ENCODE results near the gene CHST11. TPM values are rescaled to one million over a fixed set of nuclear protein-coding genes. Genes with fewer than 3 reads are reported as not detected.

The CHST11 gene
- total RNA-seq, 1 donor from 2014 or later: 11.4 TPM

DNA sequence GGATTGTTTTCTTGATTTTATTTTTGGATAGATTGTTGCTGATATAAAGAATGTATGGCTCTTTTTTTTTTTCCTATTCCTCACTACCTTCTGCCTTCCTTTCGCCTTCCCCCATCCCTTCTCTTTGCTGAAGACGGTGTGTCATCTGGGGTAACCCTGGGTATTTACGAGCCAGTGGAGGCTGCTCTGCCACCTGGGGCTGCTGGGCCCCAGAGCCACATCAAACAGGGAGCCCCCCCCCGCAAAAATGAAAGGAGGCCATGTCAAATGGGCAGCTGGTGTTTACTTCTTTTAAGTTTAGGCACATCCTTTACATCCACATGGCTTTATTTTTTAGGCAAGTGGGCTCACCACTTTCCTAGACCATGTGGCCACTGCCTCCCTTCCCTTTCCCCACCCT lies 25.4 kb downstream of the CHST11 start:
- no peaks in the 10 kb centered on the region for H3K36me3 Mint-ChIP-seq (ENCODE audit: insufficient read depth)

DNA sequence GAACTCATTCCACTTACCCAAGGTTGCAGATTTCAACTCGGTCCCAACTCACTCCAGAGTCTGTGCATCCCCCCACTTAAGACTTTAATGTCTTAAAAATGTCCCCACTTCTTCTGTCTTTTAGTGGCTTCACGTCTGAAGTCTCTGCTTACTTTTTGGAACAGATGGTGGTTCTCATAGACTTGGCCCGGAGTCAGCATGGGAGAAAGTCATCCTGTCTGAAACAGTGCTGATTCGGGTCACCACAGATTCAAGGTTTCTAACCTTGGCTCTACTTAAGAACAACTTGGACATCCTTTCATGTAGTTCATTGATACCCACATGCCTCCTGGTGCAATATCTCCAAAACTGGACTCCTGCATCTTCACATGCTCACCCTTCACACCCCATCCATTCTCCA lies 26.0 kb downstream of the CHST11 start:
- TF ChIP-seq, protein P1, sequence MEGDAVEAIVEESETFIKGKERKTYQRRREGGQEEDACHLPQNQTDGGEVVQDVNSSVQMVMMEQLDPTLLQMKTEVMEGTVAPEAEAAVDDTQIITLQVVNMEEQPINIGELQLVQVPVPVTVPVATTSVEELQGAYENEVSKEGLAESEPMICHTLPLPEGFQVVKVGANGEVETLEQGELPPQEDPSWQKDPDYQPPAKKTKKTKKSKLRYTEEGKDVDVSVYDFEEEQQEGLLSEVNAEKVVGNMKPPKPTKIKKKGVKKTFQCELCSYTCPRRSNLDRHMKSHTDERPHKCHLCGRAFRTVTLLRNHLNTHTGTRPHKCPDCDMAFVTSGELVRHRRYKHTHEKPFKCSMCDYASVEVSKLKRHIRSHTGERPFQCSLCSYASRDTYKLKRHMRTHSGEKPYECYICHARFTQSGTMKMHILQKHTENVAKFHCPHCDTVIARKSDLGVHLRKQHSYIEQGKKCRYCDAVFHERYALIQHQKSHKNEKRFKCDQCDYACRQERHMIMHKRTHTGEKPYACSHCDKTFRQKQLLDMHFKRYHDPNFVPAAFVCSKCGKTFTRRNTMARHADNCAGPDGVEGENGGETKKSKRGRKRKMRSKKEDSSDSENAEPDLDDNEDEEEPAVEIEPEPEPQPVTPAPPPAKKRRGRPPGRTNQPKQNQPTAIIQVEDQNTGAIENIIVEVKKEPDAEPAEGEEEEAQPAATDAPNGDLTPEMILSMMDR (IDR thresholded peaks at IDR 0.05; ENCODE audit: unreplicated experiment): no peak
- DNase-seq (ENCODE audit: low spot score, unreplicated experiment): no peak
- H3K4me1 Mint-ChIP-seq (ENCODE audit: low read depth): peaks cover 7% of the 10 kb centered on the region
- H3K4me3 Mint-ChIP-seq (ENCODE audit: low read depth): no peak overlapping the region
- no peaks in the 10 kb centered on the region for H3K9me3 Mint-ChIP-seq (ENCODE audit: low read depth)
- H3K27ac Mint-ChIP-seq: no peak overlapping the region
- no peaks in the 10 kb centered on the region for H3K36me3 Mint-ChIP-seq (ENCODE audit: insufficient read depth)
- H3K27me3 Mint-ChIP-seq: no peaks in the 10 kb centered on the region

More for the DNA sequence above, 25.4 kb downstream of the CHST11 start:
- Mint-ChIP-seq H3K27ac (no peak overlapping the region), H3K4me1 (ENCODE audit: low read depth) (peaks cover 2% of the 10 kb centered on the region), H3K9me3 (ENCODE audit: low read depth) (no peaks in the 10 kb centered on the region), H3K4me3 (ENCODE audit: low read depth) (no peak overlapping the region), H3K27me3 (no peaks in the 10 kb centered on the region)
- DNase-seq (ENCODE audit: low spot score, unreplicated experiment): no peak
- TF ChIP-seq, protein P1 (IDR thresholded peaks at IDR 0.05; ENCODE audit: unreplicated experiment): no peak

DNA sequence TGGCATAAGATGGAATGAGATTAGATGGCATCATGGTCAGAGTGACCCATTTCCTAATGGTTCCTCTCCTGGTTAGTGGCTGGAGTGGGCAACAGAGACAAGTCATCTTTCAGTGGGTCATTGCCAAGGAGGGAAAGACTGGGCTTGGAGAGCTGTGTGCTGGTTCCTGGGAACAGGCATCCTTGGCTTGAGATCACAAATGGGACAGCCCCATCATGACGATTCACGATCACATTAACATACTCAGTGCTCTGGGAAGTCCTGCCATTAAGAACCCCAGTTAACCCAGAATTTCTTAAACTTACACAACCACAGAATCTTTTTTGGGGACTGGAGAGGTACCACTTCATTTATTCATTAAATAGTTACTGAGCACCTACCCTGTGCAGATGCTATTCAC lies 27.3 kb downstream of the CHST11 start:
- Mint-ChIP-seq H3K9me3 (ENCODE audit: low read depth) (no peaks in the 10 kb centered on the region), H3K4me3 (ENCODE audit: low read depth) (no peak overlapping the region), H3K27ac (no peak overlapping the region), H3K4me1 (ENCODE audit: low read depth) (peaks cover 7% of the 10 kb centered on the region), H3K27me3 (no peaks in the 10 kb centered on the region), H3K36me3 (ENCODE audit: insufficient read depth) (no peaks in the 10 kb centered on the region)
- TF ChIP-seq, protein P1 (IDR thresholded peaks at IDR 0.05; ENCODE audit: unreplicated experiment): no peak
- no peak for DNase-seq (ENCODE audit: low spot score, unreplicated experiment)

DNA sequence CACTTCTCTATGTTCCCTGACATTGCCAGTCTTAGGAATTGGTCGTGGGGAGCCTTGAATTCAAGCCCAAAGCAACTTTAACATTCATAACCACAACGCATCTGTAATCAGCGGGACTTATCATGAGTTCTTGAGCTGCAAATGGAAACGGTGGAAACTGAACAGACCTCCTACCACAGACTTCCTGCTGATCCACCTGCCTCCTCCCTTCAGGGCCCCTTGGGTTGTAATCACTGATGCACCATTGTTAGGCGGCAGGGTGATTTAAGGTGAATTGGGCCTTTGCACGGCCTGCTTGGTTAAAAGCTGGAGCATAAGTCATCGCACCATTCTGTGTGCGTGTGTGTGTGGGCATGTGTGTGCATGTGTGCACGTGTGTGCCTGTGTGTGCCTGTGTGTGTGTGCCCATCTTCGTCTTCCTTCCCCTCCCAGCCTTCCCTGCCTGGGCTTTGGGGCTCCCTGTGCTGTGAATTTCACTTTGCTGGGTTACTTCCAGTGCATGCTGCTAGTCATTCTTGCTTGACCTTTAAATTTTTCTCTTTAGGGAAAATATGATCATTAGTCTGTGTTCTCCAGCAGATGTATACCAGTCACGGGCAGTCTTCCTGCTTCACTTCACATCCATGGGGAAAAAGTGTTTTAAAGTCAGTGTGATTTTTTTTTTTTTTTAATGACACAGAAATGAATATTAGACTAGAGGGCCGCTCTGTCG lies 29.1 kb downstream of the CHST11 start:
- Mint-ChIP-seq H3K27ac (no peak overlapping the region), H3K27me3 (no peaks in the 10 kb centered on the region), H3K4me3 (ENCODE audit: low read depth) (no peak overlapping the region), H3K9me3 (ENCODE audit: low read depth) (no peaks in the 10 kb centered on the region), H3K4me1 (ENCODE audit: low read depth) (peaks cover 9% of the 10 kb centered on the region), H3K36me3 (ENCODE audit: insufficient read depth) (no peaks in the 10 kb centered on the region)
- DNase-seq (ENCODE audit: low spot score, unreplicated experiment): no peak
- TF ChIP-seq, protein P1 (IDR thresholded peaks at IDR 0.05; ENCODE audit: unreplicated experiment): no peak

DNA sequence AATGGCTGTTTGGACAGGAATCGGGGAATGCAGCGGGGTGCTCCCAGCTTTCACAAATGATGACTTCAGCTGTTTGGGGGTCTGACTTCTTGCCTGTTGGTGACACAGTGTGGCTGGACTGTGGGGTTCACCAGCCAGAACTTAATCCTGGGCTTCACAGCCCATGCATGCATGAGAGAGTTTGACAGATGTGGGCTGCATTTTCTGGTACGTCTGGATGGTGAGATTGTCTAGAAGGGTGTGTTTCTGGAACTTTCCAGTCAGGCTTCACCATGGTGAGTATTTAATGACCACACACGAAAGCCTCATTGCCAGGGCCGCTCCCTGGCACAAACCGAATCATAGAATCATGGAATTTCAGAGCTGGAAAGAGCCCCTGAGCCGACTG lies 29.6 kb downstream of the CHST11 start:
- H3K9me3 Mint-ChIP-seq (ENCODE audit: low read depth): no peaks in the 10 kb centered on the region
- H3K27me3 Mint-ChIP-seq: no peaks in the 10 kb centered on the region
- DNase-seq (ENCODE audit: low spot score, unreplicated experiment): no peak
- no peak overlapping the region for H3K27ac Mint-ChIP-seq
- H3K4me1 Mint-ChIP-seq (ENCODE audit: low read depth): peaks cover 9% of the 10 kb centered on the region
- TF ChIP-seq, protein P1 (IDR thresholded peaks at IDR 0.05; ENCODE audit: unreplicated experiment): no peak
- no peak overlapping the region for H3K4me3 Mint-ChIP-seq (ENCODE audit: low read depth)
- H3K36me3 Mint-ChIP-seq (ENCODE audit: insufficient read depth): no peaks in the 10 kb centered on the region
